HepG2 (cell line): ENCODE measurements around the gene MLLT10. TPM values are rescaled to one million over a fixed set of nuclear protein-coding genes. Genes with fewer than 3 reads are reported as not detected.

Experiments used
- ATF7 ChIP-seq, 2 experiments: fragments of 450-650 bp in 1 of 2; sonication (generic) in 1 of 2; formaldehyde crosslinking in 1 of 2; IDR thresholded peaks; 2 replicates each; pipeline versions ENCODE4 v1.4.0 to v1.6.1; 2016 to 2020; ENCODE audit warnings: antibody characterized with exemption in 1 of 2, mild to moderate bottlenecking in 1 of 2, missing genetic modification reagents in 1 of 2
- CAMTA2 ChIP-seq: sonication (generic); formaldehyde crosslinking; IDR thresholded peaks from 2 replicates; pipeline ENCODE4 v1.4.0; 2020; ENCODE audit warnings: mild to moderate bottlenecking, missing genetic modification reagents, borderline replicate concordance
- MZF1 ChIP-seq: sonication (generic); formaldehyde crosslinking; IDR thresholded peaks from 2 replicates; pipeline ENCODE4 v1.8.1; 2023; ENCODE audit warnings: mild to moderate bottlenecking, missing genetic modification reagents, borderline replicate concordance
- NR3C1 ChIP-seq: sonication (generic); formaldehyde crosslinking; IDR thresholded peaks from 2 replicates; pipeline ENCODE4 v1.4.0; 2020; ENCODE audit warnings: missing genetic modification reagents
- POLR2AphosphoS5 ChIP-seq: IDR thresholded peaks from 2 replicates; pipeline ENCODE4 v1.6.1; 2012; ENCODE audit warnings: low read depth, low read length
- ZFP1 ChIP-seq: IDR thresholded peaks from 2 replicates; pipeline ENCODE4 v1.6.1; 2016
- ZFP41 ChIP-seq: sonication (generic); formaldehyde crosslinking; IDR thresholded peaks from 2 replicates; pipeline ENCODE4 v1.4.0; 2020; ENCODE audit warnings: mild to moderate bottlenecking, missing genetic modification reagents, borderline replicate concordance
- ZNF234 ChIP-seq: sonication (generic); formaldehyde crosslinking; conservative IDR thresholded peaks from 2 replicates; pipeline ENCODE4 v1.5.1; 2020; ENCODE audit warnings: mild to moderate bottlenecking, missing genetic modification reagents
- polyA plus RNA-seq, 8 experiments: library from polyadenylated mRNA; depleted of rRNA in 3 of 8; stranded (reverse) in 7 of 8; unstranded in 1 of 8; fragments of >200 nt; fragmentation: Illumina TruSeq in 4 of 8; extraction: Trizol in 4 of 8; gene quantifications; 2 replicates each; pipeline versions ENCODE4 v1.2.1 to v1.2.3, GENCODE V29; 2011 to 2016; ENCODE audit warnings: low read depth in 4 of 8, missing spikeins in 1 of 8, mixed read lengths in 1 of 8; ENCODE audit not compliant: insufficient read depth in 1 of 8
- total RNA-seq, 5 experiments: library from RNA; depleted of rRNA; stranded (reverse); fragments of >200 nt; fragmentation: Illumina TruSeq; extraction: Trizol; gene quantifications; 2 replicates each; pipeline ENCODE4 v1.2.3, GENCODE V29; 2016; ENCODE audit warnings: low read depth in 1 of 5
- TF ChIP-seq, protein P1 (sequence below), 2 experiments: sonication (generic) in 1 of 2; formaldehyde crosslinking in 1 of 2; IDR thresholded peaks; 2 replicates each; pipeline versions ENCODE4 v1.6.1 to v1.9.0; 2014 to 2022; ENCODE audit warnings: antibody characterized with exemption in 1 of 2, borderline replicate concordance in 1 of 2, inconsistent platforms in 1 of 2, low read depth in 1 of 2, missing genetic modification reagents in 1 of 2
- TF ChIP-seq, protein P2 (sequence below): sonication (generic); formaldehyde crosslinking; IDR thresholded peaks from 2 replicates; pipeline ENCODE4 v1.5.1; 2020; ENCODE audit warnings: mild to moderate bottlenecking, missing genetic modification reagents
- TF ChIP-seq, protein P3 (sequence below): sonication (generic); formaldehyde crosslinking; IDR thresholded peaks from 2 replicates; pipeline ENCODE4 v1.8.1; 2022; ENCODE audit warnings: mild to moderate bottlenecking, missing genetic modification reagents

The MLLT10 gene
- total and polyA plus RNA-seq, 2 of the 13 experiments (the other 11 are each of a cell fraction or from before 2014, with no cell fraction given), result 51.3 to 84.1 TPM

DNA sequence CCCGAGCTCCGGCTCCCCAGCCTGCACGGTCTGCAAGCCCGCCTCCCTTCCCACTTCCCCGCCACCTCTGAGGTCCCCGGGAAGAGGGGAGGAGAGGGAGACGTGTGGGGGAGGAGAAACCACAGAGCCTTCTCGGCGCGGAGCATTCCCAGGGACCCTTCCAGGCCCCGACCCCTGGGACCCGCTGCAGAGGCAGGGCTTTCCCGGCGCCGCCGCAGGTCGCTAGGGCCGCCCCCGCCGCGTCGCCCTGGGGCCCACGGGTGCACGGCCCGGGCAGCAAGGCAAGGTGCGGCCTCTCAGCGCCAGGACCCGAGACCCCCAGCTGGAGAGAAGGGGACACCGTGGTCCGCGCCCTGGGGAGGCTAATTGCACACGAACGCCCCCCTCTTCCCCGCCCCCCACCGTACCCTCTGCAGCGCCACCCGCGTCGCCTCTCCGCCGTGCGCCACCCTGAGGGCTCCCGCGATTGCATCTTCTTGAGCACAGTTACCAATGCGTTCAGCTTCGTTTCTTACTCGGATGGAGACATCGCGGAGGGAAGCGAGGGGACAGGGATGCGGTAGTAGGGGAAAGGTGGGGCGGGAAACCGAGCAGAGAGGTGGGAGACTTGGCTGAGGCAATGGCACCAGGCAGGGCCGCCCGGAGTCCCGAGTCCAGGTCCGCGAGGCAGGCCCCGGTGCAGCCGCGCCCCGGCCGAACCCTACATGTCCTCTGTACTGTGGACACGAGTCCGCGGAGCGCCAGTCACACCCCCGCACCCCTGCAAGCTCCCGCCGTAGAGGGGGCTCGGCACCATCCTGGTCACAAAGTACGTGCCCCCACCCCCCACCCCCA lies 37.5 kb upstream of the MLLT10 start (continued):
- TF ChIP-seq, protein P1, sequence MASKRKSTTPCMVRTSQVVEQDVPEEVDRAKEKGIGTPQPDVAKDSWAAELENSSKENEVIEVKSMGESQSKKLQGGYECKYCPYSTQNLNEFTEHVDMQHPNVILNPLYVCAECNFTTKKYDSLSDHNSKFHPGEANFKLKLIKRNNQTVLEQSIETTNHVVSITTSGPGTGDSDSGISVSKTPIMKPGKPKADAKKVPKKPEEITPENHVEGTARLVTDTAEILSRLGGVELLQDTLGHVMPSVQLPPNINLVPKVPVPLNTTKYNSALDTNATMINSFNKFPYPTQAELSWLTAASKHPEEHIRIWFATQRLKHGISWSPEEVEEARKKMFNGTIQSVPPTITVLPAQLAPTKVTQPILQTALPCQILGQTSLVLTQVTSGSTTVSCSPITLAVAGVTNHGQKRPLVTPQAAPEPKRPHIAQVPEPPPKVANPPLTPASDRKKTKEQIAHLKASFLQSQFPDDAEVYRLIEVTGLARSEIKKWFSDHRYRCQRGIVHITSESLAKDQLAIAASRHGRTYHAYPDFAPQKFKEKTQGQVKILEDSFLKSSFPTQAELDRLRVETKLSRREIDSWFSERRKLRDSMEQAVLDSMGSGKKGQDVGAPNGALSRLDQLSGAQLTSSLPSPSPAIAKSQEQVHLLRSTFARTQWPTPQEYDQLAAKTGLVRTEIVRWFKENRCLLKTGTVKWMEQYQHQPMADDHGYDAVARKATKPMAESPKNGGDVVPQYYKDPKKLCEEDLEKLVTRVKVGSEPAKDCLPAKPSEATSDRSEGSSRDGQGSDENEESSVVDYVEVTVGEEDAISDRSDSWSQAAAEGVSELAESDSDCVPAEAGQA (IDR thresholded peaks at IDR 0.05; ENCODE audit: low read depth), result no peak
- TF ChIP-seq, protein P1 (CRISPR knock-in tag; IDR thresholded peaks at IDR 0.05; ENCODE audit: borderline replicate concordance), result no peak
- TF ChIP-seq ZNF234 (CRISPR knock-in tag) (no peak), ZFP1 (CRISPR knock-in tag) (no peak), MZF1 (CRISPR knock-in tag) (no peak), NR3C1 (CRISPR knock-in tag) (no peak), CAMTA2 (CRISPR knock-in tag) (peak; percentile 87; the same call in 1 of the 2 replicates), POLR2AphosphoS5 (no peak; the same call in 1 of the 2 replicates), ZFP41 (CRISPR knock-in tag) (0 out of 2 replicates have a peak, but pooled peaks have one; percentile 20), ATF7 (IDR thresholded peaks at IDR 0.05) (no peak), ATF7 (CRISPR knock-in tag; IDR thresholded peaks at IDR 0.05) (no peak)
- TF ChIP-seq, protein P2, sequence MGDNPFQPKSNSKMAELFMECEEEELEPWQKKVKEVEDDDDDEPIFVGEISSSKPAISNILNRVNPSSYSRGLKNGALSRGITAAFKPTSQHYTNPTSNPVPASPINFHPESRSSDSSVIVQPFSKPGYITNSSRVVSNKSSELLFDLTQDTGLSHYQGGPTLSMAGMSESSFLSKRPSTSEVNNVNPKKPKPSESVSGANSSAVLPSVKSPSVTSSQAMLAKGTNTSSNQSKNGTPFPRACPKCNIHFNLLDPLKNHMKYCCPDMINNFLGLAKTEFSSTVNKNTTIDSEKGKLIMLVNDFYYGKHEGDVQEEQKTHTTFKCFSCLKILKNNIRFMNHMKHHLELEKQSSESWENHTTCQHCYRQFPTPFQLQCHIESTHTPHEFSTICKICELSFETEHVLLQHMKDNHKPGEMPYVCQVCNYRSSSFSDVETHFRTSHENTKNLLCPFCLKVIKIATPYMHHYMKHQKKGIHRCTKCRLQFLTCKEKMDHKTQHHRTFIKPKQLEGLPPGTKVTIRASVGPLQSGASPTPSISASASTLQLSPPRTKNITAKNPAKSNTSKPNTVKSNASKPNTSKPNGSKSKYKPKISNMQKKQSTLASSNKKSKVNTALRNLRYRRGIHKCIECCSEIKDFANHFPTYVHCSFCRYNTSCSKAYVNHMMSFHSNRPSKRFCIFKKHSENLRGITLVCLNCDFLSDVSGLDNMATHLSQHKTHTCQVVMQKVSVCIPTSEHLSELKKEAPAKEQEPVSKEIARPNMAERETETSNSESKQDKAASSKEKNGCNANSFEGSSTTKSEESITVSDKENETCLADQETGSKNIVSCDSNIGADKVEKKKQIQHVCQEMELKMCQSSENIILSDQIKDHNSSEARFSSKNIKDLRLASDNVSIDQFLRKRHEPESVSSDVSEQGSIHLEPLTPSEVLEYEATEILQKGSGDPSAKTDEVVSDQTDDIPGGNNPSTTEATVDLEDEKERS, result no peak; the same call in 1 of the 2 replicates
- TF ChIP-seq, protein P3, sequence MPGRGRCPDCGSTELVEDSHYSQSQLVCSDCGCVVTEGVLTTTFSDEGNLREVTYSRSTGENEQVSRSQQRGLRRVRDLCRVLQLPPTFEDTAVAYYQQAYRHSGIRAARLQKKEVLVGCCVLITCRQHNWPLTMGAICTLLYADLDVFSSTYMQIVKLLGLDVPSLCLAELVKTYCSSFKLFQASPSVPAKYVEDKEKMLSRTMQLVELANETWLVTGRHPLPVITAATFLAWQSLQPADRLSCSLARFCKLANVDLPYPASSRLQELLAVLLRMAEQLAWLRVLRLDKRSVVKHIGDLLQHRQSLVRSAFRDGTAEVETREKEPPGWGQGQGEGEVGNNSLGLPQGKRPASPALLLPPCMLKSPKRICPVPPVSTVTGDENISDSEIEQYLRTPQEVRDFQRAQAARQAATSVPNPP (CRISPR knock-in tag), result 0 out of 2 replicates have a peak, but pooled peaks have one; percentile 77
